GM23338 (cell line): Measurements from ENCODE around the gene NGF. TPM values are rescaled to one million over a fixed set of nuclear protein-coding genes. Genes with fewer than 3 reads are reported as not detected.

Source experiments
- ATAC-seq: fragments of 200-7000 bp; cut with Tn5 transposase; 3 replicates; pipeline ENCODE4 v1.9.1; 2020
- DNase-seq: peaks from one replicate; pipeline ENCODE4 v3.0.0-alpha.2; 2015; ENCODE audit warnings: low spot score
- H2AFZ ChIP-seq: fragments of 200-600 bp; sonication (generic); 2 replicates; pipeline ENCODE4 v1.8.0; 2016; ENCODE audit warnings: antibody characterized with exemption, mild to moderate bottlenecking, moderate library complexity
- H3F3A ChIP-seq: fragments of 200-600 bp; sonication (generic); replicated peaks from 2 replicates; pipeline ENCODE4 v1.8.0; 2017; ENCODE audit warnings: antibody characterized with exemption, mixed run types, low read depth
- H3K27ac ChIP-seq: fragments of 200-600 bp; sonication (generic); 2 replicates; pipeline ENCODE4 v1.6.1; 2016; ENCODE audit warnings: low read depth
- H3K27me3 ChIP-seq: fragments of 200-600 bp; sonication (generic); 2 replicates; pipeline ENCODE4 v1.8.0; 2016; ENCODE audit warnings: mild to moderate bottlenecking, mixed run types, moderate library complexity; ENCODE audit not compliant: insufficient read depth
- H3K36me3 ChIP-seq: fragments of 200-600 bp; sonication (generic); 2 replicates; pipeline ENCODE4 v1.8.0; 2016; ENCODE audit warnings: mild to moderate bottlenecking; ENCODE audit not compliant: insufficient read depth
- H3K4me1 ChIP-seq: fragments of 200-600 bp; sonication (generic); 2 replicates; pipeline ENCODE4 v1.8.0; 2016; ENCODE audit warnings: mild to moderate bottlenecking, moderate library complexity; ENCODE audit not compliant: insufficient read depth
- H3K4me2 ChIP-seq: fragments of 200-600 bp; sonication (generic); 2 replicates; pipeline ENCODE4 v1.7.1; 2017; ENCODE audit warnings: mixed run types
- H3K4me3 ChIP-seq: fragments of 200-600 bp; sonication (generic); 2 replicates; pipeline ENCODE4 v1.6.1; 2016; ENCODE audit warnings: mixed run types
- H3K79me2 ChIP-seq: fragments of 200-600 bp; sonication (generic); replicated peaks from 2 replicates; pipeline ENCODE4 v1.8.0; 2017; ENCODE audit warnings: mild to moderate bottlenecking; ENCODE audit not compliant: insufficient read depth
- H3K9me2 ChIP-seq: fragments of 200-600 bp; sonication (generic); 2 replicates; pipeline ENCODE4 v1.8.0; 2017; ENCODE audit not compliant: insufficient read depth
- H4K20me1 ChIP-seq: fragments of 200-600 bp; sonication (generic); replicated peaks from 2 replicates; pipeline ENCODE4 v1.8.0; 2017; ENCODE audit warnings: mild to moderate bottlenecking; ENCODE audit not compliant: insufficient read depth
- H3K27ac Mint-ChIP-seq: 2 replicates; pipeline ENCODE4 v1.8.0; 2020; ENCODE audit warnings: inconsistent platforms, mild to moderate bottlenecking, moderate library complexity, mixed read lengths
- H3K27me3 Mint-ChIP-seq: 3 replicates; pipeline ENCODE4 v1.8.0; 2022; ENCODE audit warnings: low read depth, mild to moderate bottlenecking, moderate library complexity, mixed read lengths, inconsistent platforms; ENCODE audit not compliant: insufficient read depth, poor library complexity
- H3K36me3 Mint-ChIP-seq: 3 replicates; pipeline ENCODE4 v1.8.0; 2021; ENCODE audit warnings: low read depth, mild to moderate bottlenecking, inconsistent platforms, moderate library complexity, mixed read lengths
- H3K4me1 Mint-ChIP-seq: 3 replicates; pipeline ENCODE4 v1.8.0; 2020; ENCODE audit warnings: mild to moderate bottlenecking, inconsistent platforms, mixed read lengths
- H3K4me3 Mint-ChIP-seq: 3 replicates; pipeline ENCODE4 v1.8.0; 2021; ENCODE audit warnings: moderate library complexity, mild to moderate bottlenecking, inconsistent platforms, mixed read lengths
- H3K9me3 Mint-ChIP-seq: 3 replicates; pipeline ENCODE4 v1.8.0; 2020; ENCODE audit warnings: moderate library complexity, mild to moderate bottlenecking, inconsistent platforms, mixed read lengths
- CTCF ChIP-seq, 2 experiments: fragments of 200-600 bp in 1 of 2; sonication (generic) in 1 of 2; conservative IDR thresholded peaks; 2 replicates each; pipeline versions ENCODE4 v1.5.1 to v1.6.1; 2016 to 2017; ENCODE audit warnings: antibody characterized with exemption in 2 of 2, low read depth in 2 of 2, mild to moderate bottlenecking in 2 of 2, moderate library complexity in 1 of 2
- EZH2phosphoT487 ChIP-seq: fragments of 200-600 bp; sonication (generic); IDR thresholded peaks from one replicate; pipeline ENCODE4 v1.8.1; 2018; ENCODE audit warnings: antibody characterized with exemption; ENCODE audit not compliant: unreplicated experiment
- NANOG ChIP-seq: IDR thresholded peaks from 2 replicates; pipeline ENCODE4 v1.6.1; 2016; ENCODE audit warnings: antibody characterized with exemption, borderline replicate concordance
- ZNF331 ChIP-seq: fragments of 250-450 bp; sonication (Bioruptor Pico); IDR thresholded peaks from 2 replicates; pipeline ENCODE4 v1.5.0; 2020; ENCODE audit warnings: low read depth, mild to moderate bottlenecking, moderate library complexity
- ZNF462 ChIP-seq: fragments of 250-450 bp; sonication (Bioruptor Pico); IDR thresholded peaks from 2 replicates; pipeline ENCODE4 v1.5.0; 2020; ENCODE audit warnings: mild to moderate bottlenecking, moderate library complexity
- polyA plus RNA-seq: library from polyadenylated mRNA; unstranded; fragments of >200 nt; fragmentation: Nextera tagmentation; extraction: Ambion mirVana; gene quantifications from 2 replicates; pipeline ENCODE4 v1.2.1, GENCODE V29; 2016
- total RNA-seq: library from RNA; depleted of rRNA; stranded (reverse); fragments of >200 nt; shearing (Covaris generic); gene quantifications from 2 replicates; pipeline ENCODE4 v1.2.3, GENCODE V29; 2014

The NGF gene
- total and polyA plus RNA-seq, 2 experiments from 2014 or later: 0.28 to 0.92 TPM

GRCh38 chr1:115293006-115293405 is 45.0 kb downstream of the NGF start:
- H2AFZ ChIP-seq: no peak overlapping the region
- Mint-ChIP-seq H3K4me1 (peaks cover 16% of the 10 kb centered on the region), H3K9me3 (no peaks in the 10 kb centered on the region), H3K4me3 (no peak overlapping the region), H3K27me3 (no peaks in the 10 kb centered on the region), H3K36me3 (no peaks in the 10 kb centered on the region), H3K27ac (no peak overlapping the region)
- H3F3A ChIP-seq: no peaks in the 10 kb centered on the region
- H3K27ac ChIP-seq: no peak overlapping the region
- H3K36me3 ChIP-seq: no peaks in the 10 kb centered on the region
- H3K9me2 ChIP-seq: peaks cover 30% of the 10 kb centered on the region
- no peak overlapping the region for H3K4me2 ChIP-seq
- no peaks in the 10 kb centered on the region for H3K79me2 ChIP-seq
- H3K4me1 ChIP-seq: no peaks in the 10 kb centered on the region
- DNase-seq: no peak
- H3K27me3 ChIP-seq: no peaks in the 10 kb centered on the region
- H3K4me3 ChIP-seq: no peak overlapping the region
- TF ChIP-seq EZH2phosphoT487 (no peak), ZNF462 (CRISPR knock-in tag) (no peak), NANOG (no peak)
- no peaks in the 10 kb centered on the region for H4K20me1 ChIP-seq
- ATAC-seq: no peak

GRCh38 chr1:115291741-115292140 is 46.3 kb downstream of the NGF start:
- no peaks in the 10 kb centered on the region for H3F3A ChIP-seq
- no peaks in the 10 kb centered on the region for H3K36me3 Mint-ChIP-seq
- H3K27me3 ChIP-seq: no peaks in the 10 kb centered on the region
- H3K27ac Mint-ChIP-seq: no peak overlapping the region
- no peak overlapping the region for H3K27ac ChIP-seq
- DNase-seq (no peak), ATAC-seq (no peak)
- no peaks in the 10 kb centered on the region for H4K20me1 ChIP-seq
- H3K9me3 Mint-ChIP-seq: no peaks in the 10 kb centered on the region
- no peaks in the 10 kb centered on the region for H3K79me2 ChIP-seq
- H3K4me1 ChIP-seq: no peaks in the 10 kb centered on the region
- H3K9me2 ChIP-seq: peaks cover 25% of the 10 kb centered on the region
- no peak overlapping the region for H3K4me3 ChIP-seq
- peaks cover 11% of the 10 kb centered on the region for H3K4me1 Mint-ChIP-seq
- peaks cover 2% of the 10 kb centered on the region for H3K27me3 Mint-ChIP-seq
- H3K36me3 ChIP-seq: no peaks in the 10 kb centered on the region
- no peak overlapping the region for H2AFZ ChIP-seq
- no peak overlapping the region for H3K4me3 Mint-ChIP-seq
- H3K4me2 ChIP-seq: no peak overlapping the region
- TF ChIP-seq CTCF (conservative IDR thresholded peaks at IDR 0.05; ENCODE audit: low read depth in 2 of 2) (no peak), ZNF331 (CRISPR knock-in tag) (no peak), EZH2phosphoT487 (no peak)
